Amygdala (tissue), 56 donors: Measurements from ENCODE around the gene TLCD2.
"Not testable (repeated sequence)": the region's sequence is repeated elsewhere in the genome, so short reads cannot be mapped to it uniquely, and the experiment has no call there.

Source experiments
- DNase-seq, 56 donors: peaks; one replicate each; lab custom pipeline; 2025; lab: John Stamatoyannopoulos, UW

TLCD2 gene, protein sequence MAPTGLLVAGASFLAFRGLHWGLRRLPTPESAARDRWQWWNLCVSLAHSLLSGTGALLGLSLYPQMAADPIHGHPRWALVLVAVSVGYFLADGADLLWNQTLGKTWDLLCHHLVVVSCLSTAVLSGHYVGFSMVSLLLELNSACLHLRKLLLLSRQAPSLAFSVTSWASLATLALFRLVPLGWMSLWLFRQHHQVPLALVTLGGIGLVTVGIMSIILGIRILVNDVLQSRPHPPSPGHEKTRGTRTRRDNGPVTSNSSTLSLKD

GRCh38 chr17:1709971-1710806, at the start of gene TLCD2:
Gene TLCD2, minus strand, starts transcription at chr17:1710377. Its CDS starts 135 bp downstream, at chr17:1710242.
- DNase-seq = peak in 7 of 56 donors; percentile 17 to 49 (median 22)

- no peak for DNase-seq
These were observed 49.4 kb upstream of the TLCD2 start for GRCh38 chr17:1759529-1759928.

GRCh38 chr17:1758807-1759206, 48.6 kb upstream of the TLCD2 start:
- DNase-seq = peak in 3 of 56 donors; percentile 20 to 25 (median 24)

GRCh38 chr17:1755827-1756262, 45.7 kb upstream of the TLCD2 start:
- DNase-seq = no peak

DNA sequence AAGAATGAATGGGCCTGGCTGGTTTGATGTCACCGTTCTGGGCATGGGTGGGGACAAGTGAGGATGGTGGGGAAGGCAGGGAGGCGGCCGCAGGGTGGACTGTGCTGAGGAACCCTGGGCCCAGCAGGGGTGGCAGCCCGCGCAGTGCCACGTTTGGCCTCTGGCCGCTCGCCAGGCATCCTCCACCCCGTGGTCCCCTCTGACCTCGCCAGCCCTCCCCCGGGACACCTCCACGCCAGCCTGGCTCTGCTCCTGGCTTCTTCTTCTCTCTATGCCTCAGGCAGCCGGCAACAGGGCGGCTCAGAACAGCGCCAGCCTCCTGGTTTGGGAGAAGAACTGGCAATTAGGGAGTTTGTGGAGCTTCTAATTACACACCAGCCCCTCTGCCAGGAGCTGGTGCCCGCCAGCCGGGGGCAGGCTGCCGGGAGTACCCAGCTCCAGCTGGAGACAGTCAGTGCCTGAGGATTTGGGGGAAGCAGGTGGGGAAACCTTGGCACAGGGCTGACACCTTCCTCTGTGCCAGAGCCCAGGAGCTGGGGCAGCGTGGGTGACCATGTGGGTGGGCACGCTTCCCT, 45.2 kb upstream of the TLCD2 start:
- DNase-seq = peak in 17 of 56 donors; percentile 14 to 59 (median 30)

DNA sequence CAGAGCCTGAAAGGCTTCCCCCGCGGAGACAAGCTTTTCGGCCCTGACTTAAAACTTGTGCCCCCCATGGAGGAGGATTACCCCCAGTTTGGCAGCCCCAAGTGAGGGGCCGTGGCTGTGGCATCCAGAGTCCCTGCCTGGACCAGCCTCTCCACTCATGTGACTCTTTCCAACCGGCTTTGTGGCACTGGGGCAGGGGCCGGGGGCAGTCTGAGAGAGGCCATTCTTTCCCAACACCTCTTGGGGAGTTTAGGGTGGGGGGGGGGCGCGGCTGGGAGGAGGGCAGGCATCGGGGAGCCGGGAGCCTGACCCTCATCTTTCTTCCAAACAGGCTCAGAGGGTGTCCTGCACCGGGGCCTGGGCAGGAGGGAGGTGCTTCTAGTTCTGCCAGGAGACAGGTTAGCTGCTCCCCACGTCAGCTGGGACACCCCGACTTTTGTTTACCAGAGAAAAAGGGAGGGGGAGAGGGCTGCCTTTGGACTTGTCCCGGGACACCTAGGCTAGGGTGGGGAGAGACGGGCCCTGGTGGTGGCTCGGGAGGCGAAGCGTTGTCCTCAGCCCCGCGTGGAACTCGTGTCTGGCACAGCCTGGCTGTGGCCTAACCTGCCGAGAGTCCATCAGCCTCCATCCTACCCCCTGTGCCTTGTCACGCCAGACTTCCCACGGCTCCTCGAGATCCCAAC, 44.4 kb upstream of the TLCD2 start:
- no peak for DNase-seq

DNA sequence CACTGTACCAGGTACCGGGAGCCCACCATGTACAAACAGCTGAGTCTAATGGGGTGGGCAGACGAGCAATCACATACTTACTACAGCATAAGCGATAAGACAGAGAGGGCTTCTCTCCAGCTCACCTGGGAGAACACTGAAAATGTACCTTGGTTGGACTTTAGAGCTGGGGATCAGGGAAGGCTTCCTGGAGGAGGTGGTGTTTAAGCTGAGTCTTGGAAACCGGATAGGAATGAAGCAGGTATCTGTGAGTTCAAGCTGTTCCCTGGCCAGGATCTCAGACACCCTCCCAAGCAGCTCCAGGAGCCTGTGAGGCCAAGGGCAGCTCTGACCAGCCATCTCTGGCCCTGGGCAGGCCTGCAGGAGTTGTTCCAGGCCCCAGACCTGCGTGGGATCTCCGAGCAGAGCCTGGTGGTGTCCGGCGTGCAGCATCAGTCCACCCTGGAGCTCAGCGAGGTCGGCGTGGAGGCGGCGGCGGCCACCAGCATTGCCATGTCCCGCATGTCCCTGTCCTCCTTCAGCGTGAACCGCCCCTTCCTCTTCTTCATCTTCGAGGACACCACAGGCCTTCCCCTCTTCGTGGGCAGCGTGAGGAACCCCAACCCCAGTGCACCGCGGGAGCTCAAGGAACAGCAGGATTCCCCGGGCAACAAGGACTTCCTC, 43.7 kb upstream of the TLCD2 start:
- peak in 1 of 56 donors; percentile 22 for DNase-seq

DNA sequence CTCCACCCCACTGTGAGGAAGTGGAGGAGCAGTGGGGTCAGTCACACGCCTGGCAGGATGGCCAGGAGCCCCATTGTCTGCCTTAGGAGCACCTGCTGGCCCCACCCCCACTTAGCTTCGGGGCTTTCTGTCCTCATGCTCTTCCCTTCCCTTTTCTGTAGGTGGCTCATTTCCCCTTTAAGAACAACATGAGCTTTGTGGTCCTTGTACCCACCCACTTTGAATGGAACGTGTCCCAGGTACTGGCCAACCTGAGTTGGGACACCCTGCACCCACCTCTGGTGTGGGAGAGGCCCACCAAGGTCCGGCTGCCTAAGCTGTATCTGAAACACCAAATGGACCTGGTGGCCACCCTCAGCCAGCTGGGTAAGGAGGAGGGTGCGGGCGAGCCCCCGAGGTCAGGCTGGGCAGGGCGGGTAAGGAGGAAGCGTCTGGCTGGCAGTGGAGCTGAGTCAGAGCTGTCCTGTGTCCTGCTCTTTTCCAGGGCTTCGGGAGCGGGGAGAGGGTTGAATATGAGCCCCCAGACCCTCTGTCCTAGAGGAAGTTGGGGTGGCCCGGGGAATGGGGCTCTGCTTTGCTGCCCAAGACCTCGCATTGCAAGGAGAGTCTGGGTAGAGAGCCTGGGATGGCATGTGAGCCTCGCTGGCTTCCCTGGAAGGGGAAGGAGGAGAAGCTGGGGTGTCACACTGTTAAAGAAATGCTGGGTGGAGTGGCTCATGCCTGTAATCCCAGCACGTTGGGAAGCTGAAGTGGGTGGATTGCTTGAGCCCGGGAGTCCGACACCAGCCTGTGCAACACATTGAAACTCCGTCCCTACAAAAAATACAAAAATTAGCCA, 42.5 kb upstream of the TLCD2 start:
- peak in 1 of 56 donors; percentile 22 for DNase-seq

GRCh38 chr17:1750628-1751027, 40.5 kb upstream of the TLCD2 start:
- no peak for DNase-seq

- no peak for DNase-seq
These were observed 36.9 kb upstream of the TLCD2 start for GRCh38 chr17:1746975-1747543.

- DNase-seq = no peak
These were observed 35.4 kb upstream of the TLCD2 start for GRCh38 chr17:1745513-1746020.

DNA sequence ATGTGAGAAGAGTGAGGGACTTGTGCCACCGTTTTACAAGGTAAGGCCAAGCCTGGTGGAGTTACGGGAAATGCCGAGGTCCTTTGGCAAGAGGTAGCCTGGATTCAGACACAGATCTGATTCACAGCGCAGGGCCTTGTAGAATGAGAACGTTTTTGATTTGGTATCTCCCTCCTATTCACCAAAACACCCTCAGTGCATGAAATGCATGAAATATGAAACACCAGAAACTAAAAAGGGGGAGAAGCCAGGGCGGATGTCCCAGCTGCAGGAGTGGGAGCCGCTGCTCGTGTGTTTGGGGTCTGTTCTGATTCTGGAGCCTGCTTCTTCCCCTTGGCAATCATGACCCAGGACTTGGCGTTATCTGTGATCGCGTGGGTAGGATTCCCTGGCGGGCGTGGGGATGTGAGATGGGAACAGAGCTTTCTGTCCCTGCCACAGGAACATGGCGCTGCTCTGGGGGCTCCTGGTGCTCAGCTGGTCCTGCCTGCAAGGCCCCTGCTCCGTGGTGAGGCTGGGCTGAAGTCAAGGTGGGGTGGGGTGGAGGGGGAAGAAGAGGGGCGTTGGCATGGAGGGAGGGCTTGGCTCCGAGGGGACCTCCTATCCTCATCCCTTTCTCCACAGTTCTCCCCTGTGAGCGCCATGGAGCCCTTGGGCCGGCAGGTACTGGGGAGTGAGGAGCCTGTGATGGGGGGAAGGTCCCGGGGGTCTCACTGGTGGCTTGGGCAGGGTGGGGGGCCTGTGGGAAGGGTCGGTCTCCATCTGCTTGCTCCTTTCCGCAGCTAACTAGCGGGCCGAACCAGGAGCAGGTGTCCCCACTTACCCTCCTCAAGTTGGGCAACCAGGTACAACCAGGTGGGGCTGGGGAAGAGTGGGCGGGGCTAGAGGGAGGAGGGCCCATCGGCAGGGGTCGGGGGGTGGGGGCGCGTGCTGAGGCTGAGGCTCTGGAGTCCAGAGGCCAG, 34.7 kb upstream of the TLCD2 start:
- DNase-seq = no peak

- no peak for DNase-seq
These were observed 32.9 kb upstream of the TLCD2 start for GRCh38 chr17:1743088-1743439.

DNA sequence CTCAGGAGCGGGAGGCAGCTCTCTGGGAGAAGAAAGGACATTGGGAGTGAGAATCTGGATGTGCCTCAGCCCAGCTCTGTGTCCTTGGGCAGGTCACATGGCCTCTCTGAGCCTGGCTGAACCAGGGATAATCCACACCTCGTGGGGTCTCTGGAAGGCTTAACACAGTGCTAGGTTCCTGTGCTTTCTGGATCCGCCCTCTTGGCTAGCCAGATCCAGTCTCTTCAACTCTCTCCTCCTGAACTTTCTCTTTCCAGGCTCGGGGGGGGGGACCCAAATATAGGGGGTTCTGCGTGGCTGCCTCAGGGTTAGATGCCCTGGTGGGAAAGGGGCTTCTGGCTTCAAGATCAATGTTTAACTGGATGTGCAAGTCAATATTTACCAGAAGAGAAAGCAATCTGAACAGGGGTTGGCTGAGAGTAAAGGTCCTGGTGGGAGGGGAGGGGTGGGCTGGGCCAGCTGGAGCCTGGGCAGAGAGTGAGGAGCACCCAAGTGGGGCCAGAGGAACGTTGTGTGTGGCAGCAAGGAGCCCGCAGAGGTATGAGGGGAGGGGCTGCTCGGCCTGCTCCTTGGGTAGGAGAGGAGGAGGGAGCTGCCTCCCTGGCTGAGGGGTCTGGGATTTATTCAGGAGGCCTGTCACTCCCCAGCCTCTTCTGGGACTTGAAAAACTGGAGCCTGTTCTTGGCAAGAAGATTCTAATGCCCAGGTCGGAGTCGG, 32.4 kb upstream of the TLCD2 start, which contains the start of gene SERPINF2:
TSS of gene SERPINF2 (plus strand) at position 501 of the 717 bp plus-strand sequence. CDS start 2,125 bp downstream, outside the sequence.
- DNase-seq = no peak

DNA sequence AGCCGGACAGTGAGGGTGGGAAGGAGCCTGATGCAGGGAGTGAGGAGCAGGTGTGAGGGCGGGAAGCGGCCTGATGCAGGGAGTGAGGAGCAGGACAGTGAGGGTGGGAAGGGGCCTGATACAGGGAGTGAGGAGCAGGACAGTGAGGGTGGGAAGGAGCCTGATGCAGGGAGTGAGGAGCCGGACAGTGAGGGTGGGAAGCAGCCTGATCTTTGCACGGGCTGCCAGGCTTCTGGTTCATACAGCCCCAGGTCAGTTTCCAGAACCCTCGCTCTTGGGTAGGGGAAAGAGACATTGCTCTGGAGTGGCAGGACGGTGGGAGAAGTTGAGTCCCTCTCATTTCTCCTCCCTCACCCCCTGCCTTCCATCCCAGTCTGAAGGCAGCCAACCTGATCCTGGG, 31.7 kb upstream of the TLCD2 start:
- DNase-seq = not testable (repeated sequence)

- no peak for DNase-seq
These were observed 27.5 kb upstream of the TLCD2 start for GRCh38 chr17:1737531-1738291.
